ENCODE measurements around the gene MAEA. TPM values are rescaled to one million over a fixed set of nuclear protein-coding genes. Genes with fewer than 3 reads are reported as not detected.
A peak's percentile ranks its signal among the peaks of the same experiment; 100 is the strongest.

Gene MAEA
- total RNA-seq, 2 experiments from 2014 or later, result 61.5 to 63.2 TPM

DNA sequence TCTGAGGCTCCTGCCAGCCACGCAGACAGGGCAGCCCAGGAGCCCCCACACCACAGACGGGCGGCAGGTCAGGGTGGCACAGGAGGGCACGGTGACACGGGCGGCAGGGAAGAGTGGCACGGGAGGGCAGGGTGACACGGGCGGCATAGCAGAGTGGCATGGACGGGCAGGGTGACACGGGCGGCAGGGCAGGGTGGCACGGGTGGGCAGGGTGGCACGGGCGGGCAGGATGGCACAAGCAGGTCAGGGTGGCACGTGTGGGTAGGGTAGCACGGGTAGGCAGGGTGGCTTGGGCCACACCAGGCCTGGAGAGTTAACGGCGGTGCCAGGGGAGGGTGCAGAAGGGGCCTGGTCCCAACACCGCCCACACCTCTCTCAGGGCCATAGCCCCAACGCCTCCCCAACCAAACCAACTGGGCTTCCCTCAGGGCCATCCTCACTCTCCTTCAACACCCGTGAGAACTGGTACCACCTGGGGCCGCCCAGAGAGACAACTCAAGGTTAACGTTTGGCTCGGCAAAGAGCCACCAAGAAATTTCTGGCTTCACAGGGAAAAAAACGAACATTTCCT lies 44.1 kb upstream of the MAEA start:
- TF ChIP-seq, protein P1, sequence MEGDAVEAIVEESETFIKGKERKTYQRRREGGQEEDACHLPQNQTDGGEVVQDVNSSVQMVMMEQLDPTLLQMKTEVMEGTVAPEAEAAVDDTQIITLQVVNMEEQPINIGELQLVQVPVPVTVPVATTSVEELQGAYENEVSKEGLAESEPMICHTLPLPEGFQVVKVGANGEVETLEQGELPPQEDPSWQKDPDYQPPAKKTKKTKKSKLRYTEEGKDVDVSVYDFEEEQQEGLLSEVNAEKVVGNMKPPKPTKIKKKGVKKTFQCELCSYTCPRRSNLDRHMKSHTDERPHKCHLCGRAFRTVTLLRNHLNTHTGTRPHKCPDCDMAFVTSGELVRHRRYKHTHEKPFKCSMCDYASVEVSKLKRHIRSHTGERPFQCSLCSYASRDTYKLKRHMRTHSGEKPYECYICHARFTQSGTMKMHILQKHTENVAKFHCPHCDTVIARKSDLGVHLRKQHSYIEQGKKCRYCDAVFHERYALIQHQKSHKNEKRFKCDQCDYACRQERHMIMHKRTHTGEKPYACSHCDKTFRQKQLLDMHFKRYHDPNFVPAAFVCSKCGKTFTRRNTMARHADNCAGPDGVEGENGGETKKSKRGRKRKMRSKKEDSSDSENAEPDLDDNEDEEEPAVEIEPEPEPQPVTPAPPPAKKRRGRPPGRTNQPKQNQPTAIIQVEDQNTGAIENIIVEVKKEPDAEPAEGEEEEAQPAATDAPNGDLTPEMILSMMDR (IDR thresholded peaks at IDR 0.05), result no peak
- Mint-ChIP-seq H3K9me3 (no peaks in the 10 kb centered on the region), H3K36me3 (ENCODE audit: low read depth) (peaks cover 43% of the 10 kb centered on the region), H3K4me3 (peak overlapping the region; percentile 92), H3K4me1 (ENCODE audit: low read depth) (peaks cover 56% of the 10 kb centered on the region), H3K27ac (peak overlapping the region; percentile 93), H3K27me3 (no peaks in the 10 kb centered on the region)
- peaks cover 24% of the 10 kb centered on the region for H3K36me3 ChIP-seq (ENCODE audit: insufficient read depth, low read length)
- H3K27me3 ChIP-seq (ENCODE audit: control insufficient read depth in 1 of 2, insufficient read depth in 2 of 2, low read length in 2 of 2), result no peaks in the 10 kb centered on the region
- ATAC-seq (ENCODE audit: poor library complexity) (no peak), DNase-seq (peak in 1 of 14 experiments; percentile 32)
- no peaks in the 10 kb centered on the region for H3K9me3 ChIP-seq (ENCODE audit: control insufficient read depth in 1 of 2, insufficient read depth in 1 of 2, low read length in 2 of 2)
- CTCF ChIA-PET, result no interaction called here
- POLR2A ChIA-PET, result no interaction called here
- H3K4me1 ChIP-seq (ENCODE audit: insufficient read depth, low read length), result peaks cover 81% of the 10 kb centered on the region
- H3K27ac ChIP-seq (ENCODE audit: low read depth in 1 of 2, low read length in 2 of 2), result no peak overlapping the region
- intact Hi-C loops (cut with DNase I, micrococcal nuclease), result loop anchor here (5.0 to 10.0 kb wide), 5 partner anchors 43 to 477 kb away; partner anchors contain the start of genes TACC3 (in 1 of the 2) and TMEM129 (in 1 of the 2)
- H3K4me3 ChIP-seq (ENCODE audit: low read length), result no peak overlapping the region

DNA sequence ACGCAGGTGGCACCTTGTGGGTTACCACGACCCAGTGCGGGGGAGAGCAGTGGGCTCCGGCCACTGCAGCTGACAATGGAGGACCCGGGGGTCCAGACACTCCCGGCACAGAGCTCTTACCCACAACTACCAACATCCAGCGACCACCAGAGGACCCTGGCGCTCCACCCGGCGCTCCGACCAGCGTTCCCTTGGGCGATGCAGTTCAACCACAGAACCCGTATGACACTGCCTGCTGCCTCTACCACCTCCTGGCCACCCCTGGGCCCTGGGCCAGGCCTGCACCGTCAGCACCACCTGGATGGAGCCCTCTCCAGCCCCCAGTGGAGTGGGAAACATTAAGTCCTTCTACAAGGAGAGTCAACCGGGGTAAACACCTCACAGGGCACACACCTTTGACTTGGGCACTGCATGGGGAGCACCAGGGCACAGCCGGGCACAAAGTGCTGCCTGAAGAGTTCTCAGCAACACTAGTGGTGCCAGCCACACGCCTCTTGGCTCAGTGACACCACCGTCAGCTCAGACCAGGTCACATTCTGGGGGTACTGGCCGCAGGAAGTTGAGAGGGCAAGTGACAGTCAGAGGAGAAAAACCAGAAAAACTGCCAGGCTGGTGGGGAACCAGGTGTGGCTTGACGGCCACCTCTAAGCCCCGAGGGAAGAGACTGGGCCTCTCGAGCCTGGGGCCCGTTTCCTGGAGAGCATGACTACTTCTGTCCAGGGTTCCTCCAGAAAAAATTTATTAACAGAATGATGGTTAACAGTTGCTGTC lies 43.4 kb upstream of the MAEA start:
- Histone ChIP-seq H3K9me3 (ENCODE audit: control insufficient read depth in 1 of 2, insufficient read depth in 1 of 2, low read length in 2 of 2) (no peaks in the 10 kb centered on the region), H3K4me3 (ENCODE audit: low read length) (peak overlapping the region; percentile 95), H3K27ac (ENCODE audit: low read depth in 1 of 2, low read length in 2 of 2) (no peak overlapping the region), H3K36me3 (ENCODE audit: insufficient read depth, low read length) (peaks cover 17% of the 10 kb centered on the region), H3K27me3 (ENCODE audit: control insufficient read depth in 1 of 2, insufficient read depth in 2 of 2, low read length in 2 of 2) (no peaks in the 10 kb centered on the region), H3K4me1 (ENCODE audit: insufficient read depth, low read length) (peaks cover 84% of the 10 kb centered on the region)
- Mint-ChIP-seq H3K4me3 (peak overlapping the region; percentile 92), H3K4me1 (ENCODE audit: low read depth) (peaks cover 62% of the 10 kb centered on the region), H3K9me3 (no peaks in the 10 kb centered on the region), H3K27ac (peak overlapping the region; percentile 93), H3K36me3 (ENCODE audit: low read depth) (peaks cover 43% of the 10 kb centered on the region), H3K27me3 (no peaks in the 10 kb centered on the region)
- CTCF ChIA-PET, result interaction anchor here (1.2 to 5.1 kb wide), 3 partner anchors 22 to 101 kb away, joined by 3 to 21 read pairs (median 6); partner anchors contain the start of gene UVSSA
- intact Hi-C loops (cut with DNase I, micrococcal nuclease), result loop anchor here (5.0 to 10.0 kb wide), 5 partner anchors 44 to 476 kb away; partner anchors contain the start of genes TACC3 (in 1 of the 2) and TMEM129 (in 1 of the 2)
- POLR2A ChIA-PET, result interaction anchor here (1.2 to 5.2 kb wide), 3 partner anchors 20 to 43 kb away, joined by 4 to 48 read pairs (median 41); partner anchors contain the start of gene MAEA
- DNase-seq (peak in 2 of 14 experiments; percentile 28 to 33), ATAC-seq (ENCODE audit: poor library complexity) (no peak)
- TF ChIP-seq, protein P1 (IDR thresholded peaks at IDR 0.05), result no peak
